Measurements from ENCODE around the gene SCYL2.

DNA sequence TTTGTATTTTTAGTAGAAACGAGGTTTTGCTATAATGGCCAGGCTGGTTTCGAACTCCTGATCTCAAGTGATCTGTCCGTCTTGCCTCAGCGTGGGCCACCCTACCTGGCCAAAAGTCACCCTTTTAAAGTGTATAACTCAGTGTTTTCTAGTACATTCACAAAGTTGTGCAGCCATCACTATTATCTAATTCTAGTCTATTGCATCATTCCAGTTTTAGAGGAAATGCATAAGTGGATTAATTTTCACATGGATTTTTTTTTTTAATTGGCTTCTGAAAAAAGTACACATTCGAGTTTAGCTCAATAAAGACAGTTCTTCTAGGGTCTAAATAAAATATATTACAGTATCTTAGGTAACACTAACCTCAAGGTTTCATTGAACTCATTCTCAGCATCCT lies 3.8 kb upstream of the SCYL2 start:
- TF ChIP-seq POLR2AphosphoS5 (IDR thresholded peaks at IDR 0.05) (no peak), POLR2A (IDR thresholded peaks at IDR 0.05) (no peak)
- TF ChIP-seq, protein P1, sequence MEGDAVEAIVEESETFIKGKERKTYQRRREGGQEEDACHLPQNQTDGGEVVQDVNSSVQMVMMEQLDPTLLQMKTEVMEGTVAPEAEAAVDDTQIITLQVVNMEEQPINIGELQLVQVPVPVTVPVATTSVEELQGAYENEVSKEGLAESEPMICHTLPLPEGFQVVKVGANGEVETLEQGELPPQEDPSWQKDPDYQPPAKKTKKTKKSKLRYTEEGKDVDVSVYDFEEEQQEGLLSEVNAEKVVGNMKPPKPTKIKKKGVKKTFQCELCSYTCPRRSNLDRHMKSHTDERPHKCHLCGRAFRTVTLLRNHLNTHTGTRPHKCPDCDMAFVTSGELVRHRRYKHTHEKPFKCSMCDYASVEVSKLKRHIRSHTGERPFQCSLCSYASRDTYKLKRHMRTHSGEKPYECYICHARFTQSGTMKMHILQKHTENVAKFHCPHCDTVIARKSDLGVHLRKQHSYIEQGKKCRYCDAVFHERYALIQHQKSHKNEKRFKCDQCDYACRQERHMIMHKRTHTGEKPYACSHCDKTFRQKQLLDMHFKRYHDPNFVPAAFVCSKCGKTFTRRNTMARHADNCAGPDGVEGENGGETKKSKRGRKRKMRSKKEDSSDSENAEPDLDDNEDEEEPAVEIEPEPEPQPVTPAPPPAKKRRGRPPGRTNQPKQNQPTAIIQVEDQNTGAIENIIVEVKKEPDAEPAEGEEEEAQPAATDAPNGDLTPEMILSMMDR (IDR thresholded peaks at IDR 0.05) = no peak
